Adrenal gland (tissue), 12 donors: ENCODE data around the gene TSC22D2. TPM values are rescaled to one million over a fixed set of nuclear protein-coding genes. Genes with fewer than 3 reads are reported as not detected.
A peak's percentile ranks its signal among the peaks of the same experiment; 100 is the strongest.

ENCODE experiments used
- DNase-seq, 7 donors: peaks; one replicate each; pipeline ENCODE4 v3.0.0-alpha.2; 2019 to 2020
- H3K27ac ChIP-seq, 5 donors: fragments of 200-600 bp; sonication (generic) in 4 of 5; 1 replicate in 3 of 5; 2 replicates in 2 of 5; pipeline versions ENCODE4 v1.5.1 to v1.8.0; 2016 to 2020; ENCODE audit warnings: mild to moderate bottlenecking in 1 of 5
- H3K27me3 ChIP-seq: fragments of 200-600 bp; 2 replicates; pipeline ENCODE4 v1.8.0; 2021
- H3K36me3 ChIP-seq, 2 donors: fragments of 200-600 bp; replicated peaks in 1 of 2; 1 replicate in 1 of 2; 2 replicates in 1 of 2; pipeline versions ENCODE4 v1.5.1 to v1.8.0; 2018 to 2022
- H3K4me1 ChIP-seq, 2 donors: fragments of 200-600 bp; replicated peaks in 1 of 2; 1 replicate in 1 of 2; 2 replicates in 1 of 2; pipeline versions ENCODE4 v1.5.1 to v1.8.0; 2018 to 2021
- H3K4me3 ChIP-seq, 4 donors: fragments of 200-600 bp; sonication (generic) in 3 of 4; one replicate each; pipeline ENCODE4 v1.5.1; 2016 to 2018
- H3K9me3 ChIP-seq, 3 donors: fragments of 200-600 bp; sonication (generic) in 1 of 3; replicated peaks in 1 of 3; 1 replicate in 2 of 3; 2 replicates in 1 of 3; pipeline versions ENCODE4 v1.5.1 to v1.8.0; 2016 to 2021
- CTCF ChIP-seq, 6 experiments: fragments of 450-650 bp in 4 of 6; fragments of 200-600 bp in 2 of 6; sonication (generic) in 1 of 6; IDR thresholded peaks; 1 replicate in 5 of 6; 2 replicates in 1 of 6; pipeline versions ENCODE4 v1.5.1 to v1.8.0; 2016 to 2021; ENCODE audit warnings: antibody characterized with exemption in 6 of 6, mild to moderate bottlenecking in 2 of 6, moderate library complexity in 1 of 6
- POLR2A ChIP-seq, 2 donors: fragments of 450-650 bp; IDR thresholded peaks; one replicate each; pipeline ENCODE4 v1.6.1; 2017; ENCODE audit warnings: antibody characterized with exemption in 2 of 2, mild to moderate bottlenecking in 2 of 2, moderate library complexity in 1 of 2
- WGBS, 4 donors: extraction: QIAGEN DNeasy Blood & Tissue Kit in 2 of 4; methylation state at CpG; one replicate each; pipeline versions ENCODE4 v1.1.5 to v1.1.7; 2013 to 2017; 5-methylcytosine and 5-hydroxymethylcytosine counted together
- intact Hi-C, 2 donors: fragments of 100-400 bp; cut with DNase I; formaldehyde crosslinking; loops; one replicate each; pipeline versions ENCODE4 v1.14.1 to v1.15.0; 2022 to 2023
- polyA plus RNA-seq, 3 donors: library from polyadenylated mRNA; stranded (reverse); fragments of 200-250 nt in 2 of 3; fragments of 350-450 nt in 1 of 3; fragmentation: Illumina TruSeq in 1 of 3; extraction: RNeasy Lipid Tissue Mini Kit (QIAGEN cat#74804) in 1 of 3; gene quantifications; one replicate each; pipeline ENCODE4 v1.2.3, GENCODE V29; 2013 to 2014
- total RNA-seq, 9 donors: library from RNA; depleted of rRNA in 4 of 9; stranded (reverse); fragments of >200 nt in 4 of 9; fragments of 120-200 nt in 1 of 9; fragmentation: NEBNext Ultra II Directional in 1 of 9; extraction: Animal tissue kit (Norgen Biotek cat#: 25700) in 1 of 9; gene quantifications; one replicate each; pipeline versions ENCODE4 v1.1.0 to v1.2.4, GENCODE V29; 2013 to 2023
- donor health status: healthy with polysubstance abuse.
- donor health status: Bipolar disorder and iron deficiency.
- donor health status: DM: yes; HTN: yes; CAD: no.
- donor health status: DM: no; HTN: no; CAD: no.
- donor health status: DM: no; HTN: no; CAD: no.
- donor health status: DM: yes; HTN: yes; CAD: no.

Gene TSC22D2
- total and polyA plus RNA-seq, 12 donors = 8.3 to 22.6 (median 17.6) TPM

GRCh38 chr3:150443331-150443741 is 35.2 kb downstream of the TSC22D2 start:
- H3K4me1 ChIP-seq = peaks cover 13 to 42% of the 10 kb centered on the region in 2 donors
- WGBS, 4 donors = 41 to 54% (median 48%) methylated on average over 2 of the region's 2 CpGs
- H3K9me3 ChIP-seq = no peaks in the 10 kb centered on the region
- H3K27ac ChIP-seq = peak overlapping the region in 2 of 5 donors; percentile 0 to 18
- H3K36me3 ChIP-seq = no peaks in the 10 kb centered on the region
- H3K27me3 ChIP-seq = no peaks in the 10 kb centered on the region
- no peak for DNase-seq
- H3K4me3 ChIP-seq = no peak overlapping the region
- intact Hi-C loops = no loop called here
- TF ChIP-seq POLR2A (IDR thresholded peaks at IDR 0.05) (no peak), CTCF (IDR thresholded peaks at IDR 0.05) (no peak)

- Histone ChIP-seq H3K4me1 (peaks cover 13 to 52% of the 10 kb centered on the region in 2 donors), H3K4me3 (no peak overlapping the region), H3K36me3 (no peaks in the 10 kb centered on the region), H3K27ac (no peak overlapping the region), H3K27me3 (no peaks in the 10 kb centered on the region), H3K9me3 (no peaks in the 10 kb centered on the region)
- no peak for DNase-seq
- 43 to 47% (median 47%) methylated on average over 2 of the region's 2 CpGs for WGBS, 4 donors
- intact Hi-C loops = no loop called here
- TF ChIP-seq POLR2A (IDR thresholded peaks at IDR 0.05) (no peak), CTCF (IDR thresholded peaks at IDR 0.05) (no peak)
Measured at GRCh38 chr3:150444371-150444770, 36.3 kb downstream of the TSC22D2 start.

GRCh38 chr3:150446470-150446977 is 38.4 kb downstream of the TSC22D2 start:
- Histone ChIP-seq H3K4me3 (no peak overlapping the region), H3K27ac (peak overlapping the region in 1 of 5 donors; percentile 24), H3K4me1 (peaks cover 13 to 66% of the 10 kb centered on the region in 2 donors), H3K36me3 (no peaks in the 10 kb centered on the region), H3K9me3 (no peaks in the 10 kb centered on the region), H3K27me3 (no peaks in the 10 kb centered on the region)
- no peak for DNase-seq
- WGBS, 4 donors = 23 to 34% (median 26%) methylated on average over 2 of the region's 2 CpGs
- TF ChIP-seq POLR2A (IDR thresholded peaks at IDR 0.05) (no peak), CTCF (IDR thresholded peaks at IDR 0.05) (no peak)
- intact Hi-C loops = no loop called here

- Histone ChIP-seq H3K36me3 (no peaks in the 10 kb centered on the region), H3K27ac (no peak overlapping the region), H3K27me3 (no peaks in the 10 kb centered on the region), H3K4me3 (no peak overlapping the region), H3K4me1 (peaks cover 13 to 71% of the 10 kb centered on the region in 2 donors), H3K9me3 (no peaks in the 10 kb centered on the region)
- intact Hi-C loops = no loop called here
- 92 to 98% (median 95%) methylated on average over 2 of the region's 2 CpGs for WGBS, 4 donors
- TF ChIP-seq CTCF (IDR thresholded peaks at IDR 0.05) (no peak), POLR2A (IDR thresholded peaks at IDR 0.05) (no peak)
- DNase-seq = no peak
Measured at GRCh38 chr3:150447084-150447483, 39.0 kb downstream of the TSC22D2 start.
